ENCODE data around the gene TYMS. TPM values are rescaled to one million over a fixed set of nuclear protein-coding genes. Genes with fewer than 3 reads are reported as not detected.
A peak's percentile ranks its signal among the peaks of the same experiment; 100 is the strongest.

The TYMS gene
- total and polyA plus RNA-seq, 9 of the 15 experiments (the other 6 are each of a cell fraction or from before 2014, with no cell fraction given), result 69.1 to 409 (median 175) TPM

- TF ChIP-seq ZNF583 (CRISPR knock-in tag; IDR thresholded peaks at IDR 0.05), result no peak
- TF ChIP-seq NR2C2 (CRISPR knock-in tag; IDR thresholded peaks at IDR 0.05), result no peak
- TF ChIP-seq NR2C2 (tag; IDR thresholded peaks at IDR 0.05), result no peak
- TF ChIP-seq, protein P1, sequence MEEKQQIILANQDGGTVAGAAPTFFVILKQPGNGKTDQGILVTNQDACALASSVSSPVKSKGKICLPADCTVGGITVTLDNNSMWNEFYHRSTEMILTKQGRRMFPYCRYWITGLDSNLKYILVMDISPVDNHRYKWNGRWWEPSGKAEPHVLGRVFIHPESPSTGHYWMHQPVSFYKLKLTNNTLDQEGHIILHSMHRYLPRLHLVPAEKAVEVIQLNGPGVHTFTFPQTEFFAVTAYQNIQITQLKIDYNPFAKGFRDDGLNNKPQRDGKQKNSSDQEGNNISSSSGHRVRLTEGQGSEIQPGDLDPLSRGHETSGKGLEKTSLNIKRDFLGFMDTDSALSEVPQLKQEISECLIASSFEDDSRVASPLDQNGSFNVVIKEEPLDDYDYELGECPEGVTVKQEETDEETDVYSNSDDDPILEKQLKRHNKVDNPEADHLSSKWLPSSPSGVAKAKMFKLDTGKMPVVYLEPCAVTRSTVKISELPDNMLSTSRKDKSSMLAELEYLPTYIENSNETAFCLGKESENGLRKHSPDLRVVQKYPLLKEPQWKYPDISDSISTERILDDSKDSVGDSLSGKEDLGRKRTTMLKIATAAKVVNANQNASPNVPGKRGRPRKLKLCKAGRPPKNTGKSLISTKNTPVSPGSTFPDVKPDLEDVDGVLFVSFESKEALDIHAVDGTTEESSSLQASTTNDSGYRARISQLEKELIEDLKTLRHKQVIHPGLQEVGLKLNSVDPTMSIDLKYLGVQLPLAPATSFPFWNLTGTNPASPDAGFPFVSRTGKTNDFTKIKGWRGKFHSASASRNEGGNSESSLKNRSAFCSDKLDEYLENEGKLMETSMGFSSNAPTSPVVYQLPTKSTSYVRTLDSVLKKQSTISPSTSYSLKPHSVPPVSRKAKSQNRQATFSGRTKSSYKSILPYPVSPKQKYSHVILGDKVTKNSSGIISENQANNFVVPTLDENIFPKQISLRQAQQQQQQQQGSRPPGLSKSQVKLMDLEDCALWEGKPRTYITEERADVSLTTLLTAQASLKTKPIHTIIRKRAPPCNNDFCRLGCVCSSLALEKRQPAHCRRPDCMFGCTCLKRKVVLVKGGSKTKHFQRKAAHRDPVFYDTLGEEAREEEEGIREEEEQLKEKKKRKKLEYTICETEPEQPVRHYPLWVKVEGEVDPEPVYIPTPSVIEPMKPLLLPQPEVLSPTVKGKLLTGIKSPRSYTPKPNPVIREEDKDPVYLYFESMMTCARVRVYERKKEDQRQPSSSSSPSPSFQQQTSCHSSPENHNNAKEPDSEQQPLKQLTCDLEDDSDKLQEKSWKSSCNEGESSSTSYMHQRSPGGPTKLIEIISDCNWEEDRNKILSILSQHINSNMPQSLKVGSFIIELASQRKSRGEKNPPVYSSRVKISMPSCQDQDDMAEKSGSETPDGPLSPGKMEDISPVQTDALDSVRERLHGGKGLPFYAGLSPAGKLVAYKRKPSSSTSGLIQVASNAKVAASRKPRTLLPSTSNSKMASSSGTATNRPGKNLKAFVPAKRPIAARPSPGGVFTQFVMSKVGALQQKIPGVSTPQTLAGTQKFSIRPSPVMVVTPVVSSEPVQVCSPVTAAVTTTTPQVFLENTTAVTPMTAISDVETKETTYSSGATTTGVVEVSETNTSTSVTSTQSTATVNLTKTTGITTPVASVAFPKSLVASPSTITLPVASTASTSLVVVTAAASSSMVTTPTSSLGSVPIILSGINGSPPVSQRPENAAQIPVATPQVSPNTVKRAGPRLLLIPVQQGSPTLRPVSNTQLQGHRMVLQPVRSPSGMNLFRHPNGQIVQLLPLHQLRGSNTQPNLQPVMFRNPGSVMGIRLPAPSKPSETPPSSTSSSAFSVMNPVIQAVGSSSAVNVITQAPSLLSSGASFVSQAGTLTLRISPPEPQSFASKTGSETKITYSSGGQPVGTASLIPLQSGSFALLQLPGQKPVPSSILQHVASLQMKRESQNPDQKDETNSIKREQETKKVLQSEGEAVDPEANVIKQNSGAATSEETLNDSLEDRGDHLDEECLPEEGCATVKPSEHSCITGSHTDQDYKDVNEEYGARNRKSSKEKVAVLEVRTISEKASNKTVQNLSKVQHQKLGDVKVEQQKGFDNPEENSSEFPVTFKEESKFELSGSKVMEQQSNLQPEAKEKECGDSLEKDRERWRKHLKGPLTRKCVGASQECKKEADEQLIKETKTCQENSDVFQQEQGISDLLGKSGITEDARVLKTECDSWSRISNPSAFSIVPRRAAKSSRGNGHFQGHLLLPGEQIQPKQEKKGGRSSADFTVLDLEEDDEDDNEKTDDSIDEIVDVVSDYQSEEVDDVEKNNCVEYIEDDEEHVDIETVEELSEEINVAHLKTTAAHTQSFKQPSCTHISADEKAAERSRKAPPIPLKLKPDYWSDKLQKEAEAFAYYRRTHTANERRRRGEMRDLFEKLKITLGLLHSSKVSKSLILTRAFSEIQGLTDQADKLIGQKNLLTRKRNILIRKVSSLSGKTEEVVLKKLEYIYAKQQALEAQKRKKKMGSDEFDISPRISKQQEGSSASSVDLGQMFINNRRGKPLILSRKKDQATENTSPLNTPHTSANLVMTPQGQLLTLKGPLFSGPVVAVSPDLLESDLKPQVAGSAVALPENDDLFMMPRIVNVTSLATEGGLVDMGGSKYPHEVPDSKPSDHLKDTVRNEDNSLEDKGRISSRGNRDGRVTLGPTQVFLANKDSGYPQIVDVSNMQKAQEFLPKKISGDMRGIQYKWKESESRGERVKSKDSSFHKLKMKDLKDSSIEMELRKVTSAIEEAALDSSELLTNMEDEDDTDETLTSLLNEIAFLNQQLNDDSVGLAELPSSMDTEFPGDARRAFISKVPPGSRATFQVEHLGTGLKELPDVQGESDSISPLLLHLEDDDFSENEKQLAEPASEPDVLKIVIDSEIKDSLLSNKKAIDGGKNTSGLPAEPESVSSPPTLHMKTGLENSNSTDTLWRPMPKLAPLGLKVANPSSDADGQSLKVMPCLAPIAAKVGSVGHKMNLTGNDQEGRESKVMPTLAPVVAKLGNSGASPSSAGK (IDR thresholded peaks at IDR 0.05), result no peak
- TF ChIP-seq SMARCB1 (IDR thresholded peaks at IDR 0.05; ENCODE audit: insufficient read length, low read depth), result no peak
- no peak for TF ChIP-seq ZNF253 (CRISPR knock-in tag; conservative IDR thresholded peaks at IDR 0.05)
- no peak for TF ChIP-seq ZNF174 (CRISPR knock-in tag; IDR thresholded peaks at IDR 0.05)
- TF ChIP-seq JUND (IDR thresholded peaks at IDR 0.05; ENCODE audit: borderline replicate concordance, low read depth, low read length), result peak; percentile 71
- TF ChIP-seq JUND (tag; IDR thresholded peaks at IDR 0.05; ENCODE audit: borderline replicate concordance, low read depth, low read length), result peak; percentile 66; the same call in 2 of the 3 replicates
- no peak for TF ChIP-seq MITF (IDR thresholded peaks at IDR 0.05)
- TF ChIP-seq THAP12 (CRISPR knock-in tag; IDR thresholded peaks at IDR 0.05), result no peak
- TF ChIP-seq SETDB1 (IDR thresholded peaks at IDR 0.05; ENCODE audit: low read length), result no peak
Observed at GRCh38 chr18:617970-618504, 39.4 kb upstream of the TYMS start (continued).
